IPS-18c (cell line): ENCODE data around the gene DHDH.

Experiments
- H3K4me3 ChIP-seq: 2 replicates; pipeline ENCODE4 v1.7.0; 2013; ENCODE audit warnings: low read depth, mild to moderate bottlenecking, low read length, moderate library complexity; ENCODE audit not compliant: insufficient read depth
- H3K9me3 ChIP-seq: one replicate; pipeline ENCODE4 v1.6.1; 2013; ENCODE audit warnings: mild to moderate bottlenecking, low read length, moderate library complexity; ENCODE audit not compliant: control insufficient read depth, insufficient read depth

The DHDH gene

GRCh38 chr19:48961051-48961649 lies 27.7 kb downstream of the DHDH start:
- no peak overlapping the region for H3K4me3 ChIP-seq
- H3K9me3 ChIP-seq: no peaks in the 10 kb centered on the region

- Histone ChIP-seq H3K9me3 (no peaks in the 10 kb centered on the region), H3K4me3 (no peak overlapping the region)
Measured at GRCh38 chr19:48961673-48962028, 28.2 kb downstream of the DHDH start.

- H3K9me3 ChIP-seq: no peaks in the 10 kb centered on the region
- no peak overlapping the region for H3K4me3 ChIP-seq
Measured at GRCh38 chr19:48962029-48962848, 28.7 kb downstream of the DHDH start.

GRCh38 chr19:48962849-48963165 lies 29.3 kb downstream of the DHDH start:
- Histone ChIP-seq H3K9me3 (no peaks in the 10 kb centered on the region), H3K4me3 (no peak overlapping the region)

- Histone ChIP-seq H3K9me3 (no peaks in the 10 kb centered on the region), H3K4me3 (peak overlapping the region; percentile 50)
Measured at GRCh38 chr19:48963371-48964204, 30.1 kb downstream of the DHDH start.

GRCh38 chr19:48964205-48965039 lies 30.9 kb downstream of the DHDH start:
- peaks cover 2% of the 10 kb centered on the region for H3K9me3 ChIP-seq
- H3K4me3 ChIP-seq: peak overlapping the region; percentile 50

- peak within 1 kb of the TSS; percentile 70 for H3K4me3 ChIP-seq
- peaks cover 2% of the 10 kb centered on the region for H3K9me3 ChIP-seq
Measured at GRCh38 chr19:48965040-48965805, 31.7 kb downstream of the DHDH start, which contains the start of gene FTL. TSS of gene FTL (plus strand) at chr19:48965309. CDS start at chr19:48965508, 199 bp downstream.

GRCh38 chr19:48965806-48966540 lies 32.5 kb downstream of the DHDH start:
- Histone ChIP-seq H3K4me3 (peak overlapping the region; percentile 70), H3K9me3 (peaks cover 2% of the 10 kb centered on the region)

- Histone ChIP-seq H3K4me3 (peak overlapping the region; percentile 70; the same call in 1 of the 2 replicates), H3K9me3 (peaks cover 2% of the 10 kb centered on the region)
Measured at GRCh38 chr19:48966541-48967345, 33.2 kb downstream of the DHDH start.

GRCh38 chr19:48967346-48968178 lies 34.1 kb downstream of the DHDH start:
- Histone ChIP-seq H3K9me3 (peaks cover 2% of the 10 kb centered on the region), H3K4me3 (no peak overlapping the region)

- peaks cover 2% of the 10 kb centered on the region for H3K9me3 ChIP-seq
- no peak overlapping the region for H3K4me3 ChIP-seq
Measured at GRCh38 chr19:48968179-48968661, 34.7 kb downstream of the DHDH start.

GRCh38 chr19:48968813-48969218 lies 35.3 kb downstream of the DHDH start:
- peaks cover 2% of the 10 kb centered on the region for H3K9me3 ChIP-seq

GRCh38 chr19:48969276-48970138 lies 36.0 kb downstream of the DHDH start:
- Histone ChIP-seq H3K9me3 (peaks cover 2% of the 10 kb centered on the region), H3K4me3 (no peak overlapping the region)

More at GRCh38 chr19:48968813-48969218, 35.3 kb downstream of the DHDH start:
- H3K4me3 ChIP-seq: no peak overlapping the region
